ENCODE results near the gene NOVA1.
"Not testable (repeated sequence)": the region's sequence is repeated elsewhere in the genome, so short reads cannot be mapped to it uniquely, and the experiment has no call there.

Gene NOVA1, protein sequence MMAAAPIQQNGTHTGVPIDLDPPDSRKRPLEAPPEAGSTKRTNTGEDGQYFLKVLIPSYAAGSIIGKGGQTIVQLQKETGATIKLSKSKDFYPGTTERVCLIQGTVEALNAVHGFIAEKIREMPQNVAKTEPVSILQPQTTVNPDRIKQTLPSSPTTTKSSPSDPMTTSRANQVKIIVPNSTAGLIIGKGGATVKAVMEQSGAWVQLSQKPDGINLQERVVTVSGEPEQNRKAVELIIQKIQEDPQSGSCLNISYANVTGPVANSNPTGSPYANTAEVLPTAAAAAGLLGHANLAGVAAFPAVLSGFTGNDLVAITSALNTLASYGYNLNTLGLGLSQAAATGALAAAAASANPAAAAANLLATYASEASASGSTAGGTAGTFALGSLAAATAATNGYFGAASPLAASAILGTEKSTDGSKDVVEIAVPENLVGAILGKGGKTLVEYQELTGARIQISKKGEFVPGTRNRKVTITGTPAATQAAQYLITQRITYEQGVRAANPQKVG

GRCh38 chr14:26597589-26598080, at the start of gene NOVA1:
Gene NOVA1, minus strand, starts transcription at chr14:26598033. Its CDS starts 597 bp downstream, at chr14:26597436.
- peak within 1 kb of the TSS; percentile 99 for H2AFZ ChIP-seq (ENCODE audit: low read length, unreplicated experiment)
- H3K27ac ChIP-seq (ENCODE audit: low read depth, low read length), result peak within 1 kb of the TSS; percentile 43; the same call in 1 of the 2 replicates
- peaks cover 13% of the 10 kb centered on the region for H3K4me1 ChIP-seq (ENCODE audit: control insufficient read depth, insufficient read depth, low read length, unreplicated experiment)
- H3K36me3 ChIP-seq (ENCODE audit: insufficient read depth, low read length), result no peaks in the 10 kb centered on the region
- H3K79me2 ChIP-seq (ENCODE audit: control insufficient read depth, insufficient read depth, low read length, unreplicated experiment), result no peaks in the 10 kb centered on the region
- peak within 1 kb of the TSS; percentile 94 for H3K4me3 ChIP-seq (ENCODE audit: low read depth, low read length)
- 0 out of 2 replicates have a peak, but pooled peaks cover 3% of the 10 kb centered on the region for H3K27me3 ChIP-seq (ENCODE audit: insufficient read depth, low read length)

DNA sequence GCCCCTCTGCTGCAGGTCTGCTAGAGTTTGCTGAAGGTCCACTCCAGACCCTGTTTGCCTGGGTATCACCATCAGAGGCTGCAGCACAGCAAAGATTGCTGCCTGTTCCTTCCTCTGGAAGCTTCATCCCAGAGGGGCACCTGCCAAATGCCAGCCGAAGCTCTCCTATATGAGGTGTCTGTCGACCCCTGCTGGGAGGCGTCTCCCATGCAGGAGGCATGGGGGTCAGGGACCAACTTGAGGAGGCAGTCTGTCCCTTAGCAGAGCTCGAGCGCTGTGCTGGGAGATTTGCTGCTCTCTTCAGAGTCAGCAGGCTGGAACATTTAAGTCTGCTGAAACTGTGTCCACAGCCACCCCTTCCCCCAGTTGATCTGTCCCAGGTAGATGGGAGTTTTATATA, 47.2 kb upstream of the NOVA1 start:
- H3K27ac ChIP-seq (ENCODE audit: low read depth, low read length); H3K79me2 ChIP-seq (ENCODE audit: control insufficient read depth, insufficient read depth, low read length, unreplicated experiment); H3K4me3 ChIP-seq (ENCODE audit: low read depth, low read length); H3K36me3 ChIP-seq (ENCODE audit: insufficient read depth, low read length); H3K4me1 ChIP-seq (ENCODE audit: control insufficient read depth, insufficient read depth, low read length, unreplicated experiment); H3K27me3 ChIP-seq (ENCODE audit: insufficient read depth, low read length); H2AFZ ChIP-seq (ENCODE audit: low read length, unreplicated experiment): not testable (repeated sequence)

GRCh38 chr14:26636561-26636960, 38.7 kb upstream of the NOVA1 start:
- no peaks in the 10 kb centered on the region for H3K4me1 ChIP-seq (ENCODE audit: control insufficient read depth, insufficient read depth, low read length, unreplicated experiment)
- peak overlapping the region; percentile 17 for H2AFZ ChIP-seq (ENCODE audit: low read length, unreplicated experiment)
- no peak overlapping the region for H3K4me3 ChIP-seq (ENCODE audit: low read depth, low read length)

GRCh38 chr14:26634946-26635345, 37.1 kb upstream of the NOVA1 start:
- H3K4me1 ChIP-seq (ENCODE audit: control insufficient read depth, insufficient read depth, low read length, unreplicated experiment); H3K27me3 ChIP-seq (ENCODE audit: insufficient read depth, low read length); H2AFZ ChIP-seq (ENCODE audit: low read length, unreplicated experiment); H3K36me3 ChIP-seq (ENCODE audit: insufficient read depth, low read length); H3K4me3 ChIP-seq (ENCODE audit: low read depth, low read length); H3K27ac ChIP-seq (ENCODE audit: low read depth, low read length); H3K79me2 ChIP-seq (ENCODE audit: control insufficient read depth, insufficient read depth, low read length, unreplicated experiment): not testable (repeated sequence)

More at GRCh38 chr14:26636561-26636960, 38.7 kb upstream of the NOVA1 start:
- H3K27ac ChIP-seq (ENCODE audit: low read depth, low read length), result no peak overlapping the region
- H3K27me3 ChIP-seq (ENCODE audit: insufficient read depth, low read length), result no peaks in the 10 kb centered on the region
- no peaks in the 10 kb centered on the region for H3K79me2 ChIP-seq (ENCODE audit: control insufficient read depth, insufficient read depth, low read length, unreplicated experiment)
- no peaks in the 10 kb centered on the region for H3K36me3 ChIP-seq (ENCODE audit: insufficient read depth, low read length)

DNA sequence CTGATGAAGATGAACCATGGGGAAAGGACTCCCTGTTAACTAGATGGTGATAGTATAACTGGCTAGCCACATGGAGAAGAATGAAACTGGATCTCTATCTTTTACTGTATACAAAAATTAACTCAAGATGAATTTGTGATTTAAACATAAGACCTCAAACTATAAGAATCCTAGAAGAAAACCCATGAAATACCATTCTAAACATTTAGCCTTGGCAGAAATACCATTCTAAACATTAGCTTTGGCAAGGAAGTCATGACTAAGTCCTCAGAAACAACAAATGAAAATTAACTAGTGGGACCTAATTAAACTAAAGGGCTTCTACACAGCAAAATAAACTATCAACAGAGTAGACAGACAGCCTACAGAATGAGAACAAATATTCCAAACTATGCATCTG, 28.4 kb upstream of the NOVA1 start:
- H3K79me2 ChIP-seq (ENCODE audit: control insufficient read depth, insufficient read depth, low read length, unreplicated experiment), result no peaks in the 10 kb centered on the region
- no peaks in the 10 kb centered on the region for H3K36me3 ChIP-seq (ENCODE audit: insufficient read depth, low read length)
- no peak overlapping the region for H3K4me3 ChIP-seq (ENCODE audit: low read depth, low read length)
- H3K27me3 ChIP-seq (ENCODE audit: insufficient read depth, low read length), result 0 out of 2 replicates have a peak, but pooled peaks cover 6% of the 10 kb centered on the region
- H3K4me1 ChIP-seq (ENCODE audit: control insufficient read depth, insufficient read depth, low read length, unreplicated experiment), result no peaks in the 10 kb centered on the region
- no peak overlapping the region for H2AFZ ChIP-seq (ENCODE audit: low read length, unreplicated experiment)
- no peak overlapping the region for H3K27ac ChIP-seq (ENCODE audit: low read depth, low read length)

DNA sequence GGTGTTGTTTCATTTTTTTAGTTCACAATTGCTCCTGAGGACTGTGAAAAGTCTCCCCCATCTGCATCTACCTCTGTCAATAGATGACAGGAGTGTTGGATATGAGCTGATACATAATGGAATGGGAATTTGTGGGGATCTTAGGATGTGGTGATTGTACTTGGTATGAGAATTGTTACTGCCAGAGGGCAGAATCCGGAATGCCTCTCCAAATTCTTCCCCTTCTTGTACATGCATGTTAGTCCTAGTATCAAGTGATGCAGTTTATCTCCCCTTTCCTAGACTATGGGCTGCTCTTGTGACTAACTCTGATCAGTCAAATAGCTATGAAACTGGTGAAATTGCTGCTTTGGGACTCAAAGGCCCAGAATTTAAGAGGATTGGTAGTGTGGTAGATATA, 24.8 kb upstream of the NOVA1 start:
- Histone ChIP-seq H3K79me2 (ENCODE audit: control insufficient read depth, insufficient read depth, low read length, unreplicated experiment) (no peaks in the 10 kb centered on the region), H3K4me1 (ENCODE audit: control insufficient read depth, insufficient read depth, low read length, unreplicated experiment) (no peaks in the 10 kb centered on the region), H2AFZ (ENCODE audit: low read length, unreplicated experiment) (no peak overlapping the region), H3K27me3 (ENCODE audit: insufficient read depth, low read length) (peaks cover 11% of the 10 kb centered on the region; the same call in 1 of the 2 replicates), H3K36me3 (ENCODE audit: insufficient read depth, low read length) (no peaks in the 10 kb centered on the region), H3K4me3 (ENCODE audit: low read depth, low read length) (no peak overlapping the region), H3K27ac (ENCODE audit: low read depth, low read length) (no peak overlapping the region)

DNA sequence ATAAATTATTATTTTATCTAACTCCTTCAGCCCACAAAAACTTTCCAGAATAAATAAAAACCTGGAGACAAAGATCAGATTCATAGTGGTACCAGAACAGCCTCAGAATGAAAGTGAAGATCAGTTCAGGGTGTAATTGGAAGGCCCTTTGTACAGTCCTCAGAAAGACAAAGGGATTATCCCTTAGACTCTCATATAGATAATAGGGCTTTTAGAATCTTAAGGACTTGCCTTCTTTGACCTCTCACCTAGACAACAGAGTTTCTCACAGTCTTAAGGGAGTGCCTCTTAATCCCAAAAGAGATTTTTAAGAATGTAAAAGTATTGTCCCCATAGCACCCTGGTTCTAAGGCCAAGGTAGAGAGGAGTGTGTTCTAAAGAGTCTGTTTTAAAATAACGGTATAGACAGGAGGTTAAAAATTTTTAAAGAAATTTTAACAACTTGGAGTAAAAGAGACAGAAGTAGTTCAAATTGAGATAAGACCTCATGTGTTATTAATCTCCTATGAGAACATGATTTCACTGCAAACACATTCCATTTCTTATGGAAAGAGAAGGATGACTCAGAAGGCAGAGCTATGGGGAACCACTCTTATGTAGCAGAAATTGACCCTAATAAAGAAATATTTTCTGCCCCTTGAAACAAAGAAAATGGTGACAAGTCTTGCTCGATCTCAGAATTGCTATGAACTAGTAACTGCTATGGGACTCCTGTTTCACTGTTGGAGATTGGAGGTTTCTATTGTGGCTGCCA, 24.2 kb upstream of the NOVA1 start:
- H3K4me1 ChIP-seq (ENCODE audit: control insufficient read depth, insufficient read depth, low read length, unreplicated experiment), result no peaks in the 10 kb centered on the region
- no peaks in the 10 kb centered on the region for H3K36me3 ChIP-seq (ENCODE audit: insufficient read depth, low read length)
- H3K4me3 ChIP-seq (ENCODE audit: low read depth, low read length), result no peak overlapping the region
- no peak overlapping the region for H2AFZ ChIP-seq (ENCODE audit: low read length, unreplicated experiment)
- peaks cover 11% of the 10 kb centered on the region; the same call in 1 of the 2 replicates for H3K27me3 ChIP-seq (ENCODE audit: insufficient read depth, low read length)
- no peaks in the 10 kb centered on the region for H3K79me2 ChIP-seq (ENCODE audit: control insufficient read depth, insufficient read depth, low read length, unreplicated experiment)
- H3K27ac ChIP-seq (ENCODE audit: low read depth, low read length), result peak overlapping the region; percentile 23; the same call in 1 of the 2 replicates

DNA sequence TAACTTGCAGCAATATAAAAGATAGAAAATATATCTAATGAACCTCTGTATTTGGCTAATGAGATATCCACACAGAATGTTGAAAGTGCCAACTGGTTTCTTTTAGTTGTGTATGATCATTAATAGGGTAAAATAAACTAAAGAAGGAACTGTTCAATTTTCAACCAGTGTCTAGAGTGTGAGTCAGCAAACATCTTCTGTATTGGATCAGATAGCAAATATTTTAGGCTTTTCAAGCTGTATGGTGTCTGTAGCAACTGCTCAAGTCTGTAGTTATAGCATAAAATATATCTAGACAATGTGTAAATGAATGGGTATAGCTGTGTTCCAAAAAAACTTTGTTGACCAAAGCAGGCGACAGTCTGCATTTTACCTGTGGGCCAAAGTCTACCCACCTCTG, 23.5 kb upstream of the NOVA1 start:
- H3K79me2 ChIP-seq (ENCODE audit: control insufficient read depth, insufficient read depth, low read length, unreplicated experiment), result no peaks in the 10 kb centered on the region
- H3K27ac ChIP-seq (ENCODE audit: low read depth, low read length), result 0 out of 2 replicates have a peak overlapping the region, but pooled peaks have one; percentile 23
- no peak overlapping the region for H3K4me3 ChIP-seq (ENCODE audit: low read depth, low read length)
- no peaks in the 10 kb centered on the region for H3K36me3 ChIP-seq (ENCODE audit: insufficient read depth, low read length)
- H2AFZ ChIP-seq (ENCODE audit: low read length, unreplicated experiment), result no peak overlapping the region
- peaks cover 7% of the 10 kb centered on the region; the same call in 1 of the 2 replicates for H3K27me3 ChIP-seq (ENCODE audit: insufficient read depth, low read length)
- no peaks in the 10 kb centered on the region for H3K4me1 ChIP-seq (ENCODE audit: control insufficient read depth, insufficient read depth, low read length, unreplicated experiment)

DNA sequence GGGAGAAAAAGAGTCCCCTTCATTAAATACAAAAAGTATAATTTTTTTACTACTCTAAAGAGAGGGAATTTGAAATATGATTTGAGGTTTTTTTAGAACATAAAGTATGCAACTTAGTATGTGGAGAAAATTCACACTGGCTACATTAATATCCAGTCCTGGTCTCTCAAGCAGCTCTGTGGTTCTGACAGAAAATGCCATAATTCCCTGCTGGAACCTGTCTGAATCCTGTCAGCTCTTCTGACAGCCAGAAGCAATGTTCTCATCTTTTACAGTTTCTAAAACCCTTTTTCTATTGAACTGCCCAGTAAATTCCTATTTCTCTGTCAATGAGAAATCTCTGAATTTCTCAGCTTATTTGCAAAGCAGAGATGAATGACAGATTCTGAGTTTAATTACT, 13.4 kb upstream of the NOVA1 start:
- Histone ChIP-seq H3K4me1 (ENCODE audit: control insufficient read depth, insufficient read depth, low read length, unreplicated experiment) (no peaks in the 10 kb centered on the region), H3K27ac (ENCODE audit: low read depth, low read length) (no peak overlapping the region), H3K79me2 (ENCODE audit: control insufficient read depth, insufficient read depth, low read length, unreplicated experiment) (no peaks in the 10 kb centered on the region), H3K27me3 (ENCODE audit: insufficient read depth, low read length) (no peaks in the 10 kb centered on the region), H3K4me3 (ENCODE audit: low read depth, low read length) (no peak overlapping the region), H2AFZ (ENCODE audit: low read length, unreplicated experiment) (no peak overlapping the region), H3K36me3 (ENCODE audit: insufficient read depth, low read length) (no peaks in the 10 kb centered on the region)

- H3K4me3 ChIP-seq (ENCODE audit: low read depth, low read length), result no peak overlapping the region
- H3K27me3 ChIP-seq (ENCODE audit: insufficient read depth, low read length), result no peaks in the 10 kb centered on the region
- no peak overlapping the region for H2AFZ ChIP-seq (ENCODE audit: low read length, unreplicated experiment)
- no peaks in the 10 kb centered on the region for H3K79me2 ChIP-seq (ENCODE audit: control insufficient read depth, insufficient read depth, low read length, unreplicated experiment)
- H3K36me3 ChIP-seq (ENCODE audit: insufficient read depth, low read length), result no peaks in the 10 kb centered on the region
- H3K27ac ChIP-seq (ENCODE audit: low read depth, low read length), result no peak overlapping the region
- H3K4me1 ChIP-seq (ENCODE audit: control insufficient read depth, insufficient read depth, low read length, unreplicated experiment), result no peaks in the 10 kb centered on the region
Measured at GRCh38 chr14:26606729-26607312, 9.0 kb upstream of the NOVA1 start.
